HEK293T (cell line): Measurements from ENCODE around the gene USP15.
A peak's percentile ranks its signal among the peaks of the same experiment; 100 is the strongest.

Experiments
- CTCF ChIA-PET: fragments of 350-600 bp; formaldehyde crosslinking; extraction: SDS; loops from one replicate; lab custom pipeline; 2021; ENCODE audit warnings: antibody characterized with exemption, inconsistent platforms; lab: Yijun Ruan, JAX
- POLR2A ChIA-PET: fragments of 350-600 bp; formaldehyde crosslinking; extraction: SDS; loops from one replicate; lab custom pipeline; 2020; ENCODE audit warnings: antibody characterized with exemption, inconsistent platforms; lab: Yijun Ruan, JAX
- DNase-seq: peaks from one replicate; pipeline ENCODE4 v3.0.0; 2012; ENCODE audit warnings: mixed read lengths; ENCODE audit errors: extremely low spot score
- ARNT ChIP-seq: fragments of 450-650 bp; IDR thresholded peaks from 2 replicates; pipeline ENCODE4 v1.6.1; 2017; ENCODE audit warnings: mild to moderate bottlenecking
- BHLHE40 ChIP-seq: fragments of 450-650 bp; IDR thresholded peaks from 2 replicates; pipeline ENCODE4 v1.6.1; 2016; ENCODE audit warnings: mild to moderate bottlenecking, moderate library complexity, borderline replicate concordance
- CTBP1 ChIP-seq: fragments of 450-650 bp; IDR thresholded peaks from 2 replicates; pipeline ENCODE4 v1.6.1; 2016; ENCODE audit warnings: borderline replicate concordance
- ELF4 ChIP-seq: fragments of 450-650 bp; IDR thresholded peaks from 2 replicates; pipeline ENCODE4 v1.6.1; 2017; ENCODE audit warnings: antibody characterized with exemption
- FOXA1 ChIP-seq: fragments of 450-650 bp; IDR thresholded peaks from 2 replicates; pipeline ENCODE4 v1.6.1; 2016; ENCODE audit warnings: mild to moderate bottlenecking
- FOXK2 ChIP-seq: fragments of 450-650 bp; IDR thresholded peaks from 2 replicates; pipeline ENCODE4 v1.6.1; 2016; ENCODE audit warnings: mild to moderate bottlenecking
- FOXM1 ChIP-seq: fragments of 450-650 bp; IDR thresholded peaks from 2 replicates; pipeline ENCODE4 v1.6.1; 2017; ENCODE audit warnings: mild to moderate bottlenecking, borderline replicate concordance
- HDGF ChIP-seq: fragments of 450-650 bp; IDR thresholded peaks from 2 replicates; pipeline ENCODE4 v1.6.1; 2017; ENCODE audit warnings: antibody characterized with exemption, borderline replicate concordance
- L3MBTL2 ChIP-seq: fragments of 450-650 bp; conservative IDR thresholded peaks from 2 replicates; pipeline ENCODE4 v1.6.1; 2016; ENCODE audit warnings: mild to moderate bottlenecking
- LEF1 ChIP-seq: fragments of 450-650 bp; IDR thresholded peaks from 2 replicates; pipeline ENCODE4 v1.6.1; 2017; ENCODE audit warnings: mild to moderate bottlenecking, borderline replicate concordance
- NFRKB ChIP-seq: fragments of 450-650 bp; IDR thresholded peaks from 2 replicates; pipeline ENCODE4 v1.6.1; 2016; ENCODE audit warnings: mild to moderate bottlenecking, moderate library complexity
- SP1 ChIP-seq: fragments of 450-650 bp; IDR thresholded peaks from 2 replicates; pipeline ENCODE4 v1.6.1; 2017
- SUZ12 ChIP-seq: fragments of 450-650 bp; IDR thresholded peaks from 2 replicates; pipeline ENCODE4 v1.6.1; 2016; ENCODE audit warnings: mild to moderate bottlenecking
- TARDBP ChIP-seq: fragments of 450-650 bp; IDR thresholded peaks from 2 replicates; pipeline ENCODE4 v1.6.1; 2016
- ZNF384 ChIP-seq: fragments of 450-650 bp; IDR thresholded peaks from 2 replicates; pipeline ENCODE4 v1.6.1; 2016
- TF ChIP-seq, protein P1 (sequence below): fragments of 450-650 bp; IDR thresholded peaks from 2 replicates; pipeline ENCODE4 v1.6.1; 2016

Gene USP15

DNA sequence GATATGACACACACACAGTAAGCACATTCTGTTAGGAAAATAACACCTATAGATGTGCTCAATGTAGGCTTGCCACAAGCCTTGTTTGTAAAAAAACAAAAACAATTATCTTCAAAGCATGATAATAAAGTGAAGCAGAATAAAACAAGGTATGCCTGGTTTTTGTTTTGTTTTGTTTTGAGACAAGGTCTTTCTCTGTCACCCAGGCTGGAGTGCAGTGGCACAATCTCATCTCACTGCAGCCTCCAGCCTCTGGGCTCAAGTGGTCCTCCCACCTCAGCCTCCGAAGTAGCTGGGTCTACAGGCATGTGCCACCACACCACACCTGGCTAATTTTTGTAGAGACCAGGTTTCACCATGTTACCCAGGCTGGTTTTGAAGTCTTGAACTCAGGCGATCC, 154.0 kb downstream of the USP15 start:
- CTCF ChIA-PET: interaction anchor here (0.6 kb wide), 1 partner anchor 136 kb away, joined by 3 read pairs; no protein-coding TSS in a partner anchor
- DNase-seq: no peak
- TF ChIP-seq L3MBTL2 (no peak), SP1 (no peak), LEF1 (no peak), ELF4 (no peak)
- POLR2A ChIA-PET: no interaction called here

DNA sequence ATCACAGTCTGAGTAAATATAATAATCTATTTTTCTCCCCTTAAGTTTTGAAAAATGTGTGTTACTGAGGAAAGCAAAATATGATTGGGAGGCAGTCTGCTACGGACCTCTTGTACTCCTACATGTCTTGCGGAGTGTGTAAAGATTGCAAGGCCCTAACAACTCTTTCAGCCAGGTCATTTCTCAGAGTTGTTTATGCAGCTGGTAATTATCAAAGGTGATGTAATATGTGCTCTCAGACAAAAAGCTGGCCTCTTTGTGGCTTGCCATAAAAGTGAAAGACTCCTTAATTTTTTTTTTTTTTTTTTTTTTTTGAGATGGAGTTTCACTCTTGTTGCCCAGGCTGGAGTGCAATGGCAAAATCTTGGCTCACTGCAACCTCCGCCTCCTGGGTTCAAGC, 165.9 kb downstream of the USP15 start:
- DNase-seq: peak; percentile 19
- CTCF ChIA-PET: no interaction called here

DNA sequence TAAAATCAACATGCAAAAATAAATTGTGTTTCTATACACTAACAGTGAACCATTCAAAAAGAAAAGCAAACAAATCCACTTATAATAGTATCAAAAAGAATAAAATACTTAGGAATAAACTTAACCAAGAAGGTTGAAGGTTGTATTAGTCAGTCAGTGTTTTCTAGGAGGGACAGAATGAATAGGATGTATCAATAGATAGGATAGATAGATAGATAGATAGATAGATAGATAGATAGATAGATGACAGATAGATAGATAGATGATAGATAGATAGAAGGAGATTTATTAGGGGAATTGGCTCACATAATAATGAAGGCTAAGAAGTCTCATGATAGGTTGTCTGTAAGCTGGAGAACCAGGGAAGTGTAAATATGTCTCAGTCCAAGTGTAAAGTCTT, 169.3 kb downstream of the USP15 start:
- ChIA-PET CTCF (no interaction called here), POLR2A (no interaction called here)

More for the DNA sequence above, 165.9 kb downstream of the USP15 start:
- TF ChIP-seq ZNF384 (no peak; the same call in 1 of the 2 replicates), BHLHE40 (no peak)
- POLR2A ChIA-PET: no interaction called here

DNA sequence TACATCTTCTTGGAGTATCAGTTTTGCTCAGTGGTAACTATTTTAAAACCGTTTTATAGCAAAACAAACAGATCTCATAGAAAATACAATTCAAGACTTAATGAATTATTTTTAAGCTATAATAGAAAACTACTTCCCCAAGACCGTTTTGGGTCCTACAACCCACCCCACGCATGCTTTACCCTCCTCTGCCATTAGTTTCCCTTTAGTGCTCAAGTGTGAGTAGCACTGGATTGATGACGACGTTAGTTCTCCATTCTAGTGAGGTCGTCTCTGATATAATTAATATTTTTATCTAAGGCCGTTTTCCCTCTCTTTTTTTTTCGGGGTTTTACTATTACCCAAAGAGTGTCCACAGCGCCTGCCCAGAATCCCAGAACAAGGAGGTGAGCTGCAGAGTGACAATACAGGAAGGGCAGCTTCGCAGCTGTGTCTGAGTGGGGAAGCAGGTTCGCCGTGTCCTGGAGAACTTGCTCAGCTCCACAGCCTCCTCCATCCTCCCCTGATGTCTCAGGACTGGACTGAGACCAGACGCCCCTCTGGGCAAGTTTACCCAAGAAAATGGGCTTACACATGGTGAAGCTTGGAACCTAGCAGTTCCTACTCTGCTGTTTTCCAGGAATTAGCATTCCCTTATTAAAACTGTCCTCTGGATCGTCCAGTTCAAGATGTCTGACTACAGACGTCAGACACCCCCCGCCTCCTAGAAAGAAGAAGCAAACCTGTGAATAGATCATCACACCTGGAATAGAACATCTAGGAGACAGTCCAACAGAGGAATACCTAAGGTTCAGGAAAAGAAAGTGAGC, 174.5 kb downstream of the USP15 start:
- CTCF ChIA-PET: interaction anchor here (1.0 to 1.5 kb wide), 2 partner anchors 10 to 634 kb away, joined by 3 to 4 read pairs; no protein-coding TSS in a partner anchor
- no peak for DNase-seq

More for the DNA sequence above, 169.3 kb downstream of the USP15 start:
- TF ChIP-seq ZNF384: no peak
- TF ChIP-seq SUZ12: no peak
- no peak for TF ChIP-seq ELF4
- no peak for TF ChIP-seq FOXA1
- TF ChIP-seq HDGF: no peak
- TF ChIP-seq FOXK2: no peak
- TF ChIP-seq SP1: no peak
- TF ChIP-seq NFRKB: no peak
- no peak for TF ChIP-seq CTBP1
- TF ChIP-seq LEF1: no peak
- TF ChIP-seq ARNT: no peak
- DNase-seq: no peak

DNA sequence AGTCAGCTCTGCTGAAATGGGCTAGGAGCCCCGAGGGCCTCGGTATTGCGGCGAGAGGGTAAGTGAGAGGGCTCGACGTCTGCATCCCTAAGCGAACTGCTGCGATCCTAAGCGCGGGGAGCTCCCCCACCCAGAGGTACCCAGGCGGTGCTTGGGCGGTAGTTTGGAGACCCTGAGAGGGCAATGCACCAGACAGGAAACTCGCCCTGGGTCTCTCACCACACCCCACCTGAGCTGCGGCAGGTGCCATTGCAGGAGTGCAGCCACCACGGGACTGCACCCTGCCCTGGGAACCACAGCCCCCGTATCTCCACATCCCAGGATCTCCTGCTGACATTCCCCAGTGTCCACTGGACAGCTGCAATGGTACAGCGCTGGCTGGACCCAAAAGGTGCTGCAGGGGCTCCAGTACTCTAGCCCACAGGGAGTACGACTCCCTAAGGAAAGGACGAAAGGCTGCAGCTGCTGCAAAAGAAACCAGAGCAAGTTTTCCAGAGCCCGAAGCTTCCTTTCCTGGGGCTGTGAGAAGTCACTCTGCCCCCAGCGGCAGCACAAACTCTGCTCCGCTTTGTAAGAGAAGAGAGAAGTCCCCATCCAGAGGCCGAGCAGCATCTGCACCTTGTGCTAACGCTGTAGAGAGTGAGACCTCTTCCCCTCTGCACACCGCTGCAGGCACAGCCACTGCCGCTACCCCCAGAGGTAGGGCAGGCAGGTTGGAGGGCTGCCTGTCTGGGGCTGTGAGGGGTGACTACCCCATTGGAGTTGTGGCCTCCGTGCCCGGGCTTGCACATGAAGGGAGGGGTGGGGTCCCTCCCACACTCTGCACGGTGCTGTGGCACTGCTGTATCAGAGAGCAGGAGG, 175.3 kb downstream of the USP15 start:
- TF ChIP-seq FOXA1 (no peak), CTBP1 (no peak), SUZ12 (no peak), ARNT (no peak), FOXK2 (no peak), NFRKB (no peak), BHLHE40 (no peak), LEF1 (no peak), FOXM1 (no peak), SP1 (no peak), HDGF (no peak), ELF4 (no peak), L3MBTL2 (no peak), ZNF384 (no peak), TARDBP (no peak)
- TF ChIP-seq, protein P1, sequence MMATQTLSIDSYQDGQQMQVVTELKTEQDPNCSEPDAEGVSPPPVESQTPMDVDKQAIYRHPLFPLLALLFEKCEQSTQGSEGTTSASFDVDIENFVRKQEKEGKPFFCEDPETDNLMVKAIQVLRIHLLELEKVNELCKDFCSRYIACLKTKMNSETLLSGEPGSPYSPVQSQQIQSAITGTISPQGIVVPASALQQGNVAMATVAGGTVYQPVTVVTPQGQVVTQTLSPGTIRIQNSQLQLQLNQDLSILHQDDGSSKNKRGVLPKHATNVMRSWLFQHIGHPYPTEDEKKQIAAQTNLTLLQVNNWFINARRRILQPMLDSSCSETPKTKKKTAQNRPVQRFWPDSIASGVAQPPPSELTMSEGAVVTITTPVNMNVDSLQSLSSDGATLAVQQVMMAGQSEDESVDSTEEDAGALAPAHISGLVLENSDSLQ: no peak
- ChIA-PET POLR2A (interaction anchor here (1.8 kb wide), 1 partner anchor 176 kb away, joined by 8 read pairs; the partner anchor contains the start of gene USP15), CTCF (interaction anchor here (0.6 to 1.5 kb wide), 4 partner anchors 9 to 1426 kb away, joined by 3 to 4 read pairs (median 3); no protein-coding TSS in a partner anchor)
- DNase-seq: peak; percentile 19

More for the DNA sequence above, 174.5 kb downstream of the USP15 start:
- TF ChIP-seq SUZ12 (no peak), FOXA1 (no peak), SP1 (no peak), NFRKB (no peak), BHLHE40 (no peak), ZNF384 (no peak), FOXM1 (no peak), ELF4 (no peak)
- POLR2A ChIA-PET: interaction anchor here (1.8 kb wide), 1 partner anchor 175 kb away, joined by 8 read pairs; the partner anchor contains the start of gene USP15

DNA sequence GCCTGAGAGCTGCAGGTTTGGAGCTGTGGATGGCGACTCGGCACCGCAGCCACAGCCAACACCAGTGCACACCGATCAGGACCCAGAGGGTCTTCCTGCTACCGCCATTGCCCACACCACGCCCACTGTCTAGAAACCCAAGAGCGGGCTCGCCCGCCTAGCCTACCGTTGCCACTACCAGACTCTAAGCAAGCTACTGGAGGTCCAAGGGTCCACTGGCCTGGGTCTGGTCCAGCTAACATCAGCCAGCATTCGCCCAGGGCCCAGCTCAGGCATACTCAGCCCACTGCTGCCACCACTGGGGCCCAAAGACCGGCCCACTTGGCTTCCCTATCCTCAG, 175.9 kb downstream of the USP15 start:
- no peak for TF ChIP-seq SUZ12
- DNase-seq: no peak
- POLR2A ChIA-PET: interaction anchor here (1.3 to 1.8 kb wide), 2 partner anchors 176 to 177 kb away, joined by 3 to 8 read pairs; partner anchors contain the start of gene USP15
- CTCF ChIA-PET: interaction anchor here (1.0 kb wide), 1 partner anchor 633 kb away, joined by 3 read pairs; no protein-coding TSS in a partner anchor

DNA sequence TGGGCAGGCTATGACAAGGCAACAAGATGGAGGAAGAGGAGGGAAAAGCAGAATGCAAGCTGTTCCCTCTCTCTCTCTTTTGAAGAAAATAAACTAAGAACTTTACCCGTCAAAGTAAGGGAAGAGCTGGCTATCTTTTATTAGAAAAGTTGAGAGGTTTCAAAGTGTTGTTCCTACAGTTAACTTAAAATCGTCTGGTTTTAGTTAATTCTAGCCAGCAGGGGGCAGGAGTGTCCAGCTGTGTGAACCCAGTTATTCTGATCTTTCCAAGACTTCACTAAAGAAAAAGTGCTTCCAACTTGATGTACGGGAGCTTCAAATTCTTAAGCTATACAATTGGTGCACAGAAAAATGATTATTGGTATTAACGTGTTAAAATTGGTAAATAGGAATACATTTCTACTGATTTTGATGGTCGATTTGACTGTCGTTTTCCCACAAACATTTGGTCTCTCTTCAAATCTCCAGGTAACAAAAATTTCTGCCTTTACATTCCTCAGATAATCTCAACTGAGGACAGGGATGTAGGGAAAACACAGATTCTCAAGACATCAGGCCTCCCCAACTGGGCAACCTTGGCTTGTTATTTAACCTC, 178.0 kb downstream of the USP15 start:
- DNase-seq: peak; percentile 53
- ChIA-PET POLR2A (no interaction called here), CTCF (interaction anchor here (0.6 to 2.0 kb wide), 9 partner anchors 9 to 631 kb away, joined by 3 to 6 read pairs (median 4); no protein-coding TSS in a partner anchor)
- TF ChIP-seq ARNT (no peak), FOXA1 (no peak), ZNF384 (no peak), LEF1 (no peak), SUZ12 (no peak), FOXK2 (no peak), NFRKB (no peak), FOXM1 (no peak), SP1 (no peak), L3MBTL2 (no peak), BHLHE40 (no peak), CTBP1 (no peak), HDGF (no peak), TARDBP (no peak)
- TF ChIP-seq, protein P1: no peak
